ENCODE measurements around the gene CAV2. TPM values are rescaled to one million over a fixed set of nuclear protein-coding genes. Genes with fewer than 3 reads are reported as not detected.

Gene CAV2
- total RNA-seq, 2 donors from 2014 or later = 23.2 to 49.6 TPM

- Histone ChIP-seq H3K9me3 (no peaks in the 10 kb centered on the region), H3K36me3 (no peaks in the 10 kb centered on the region), H3K27me3 (replicated peaks; ENCODE audit: insufficient read depth) (no peaks in the 10 kb centered on the region), H3K27ac (peak overlapping the region in 1 of 2 donors; percentile 15), H3K4me3 (no peak overlapping the region), H3K4me1 (replicated peaks) (no peaks in the 10 kb centered on the region)
- no peak for DNase-seq (ENCODE audit: low spot score)
- WGBS = 33% methylated on average over 5 of the region's 5 CpGs
- intact Hi-C loops (cut with DNase I) = loop anchor here (10.0 kb wide), 2 partner anchors 77 to 167 kb away; no protein-coding TSS in a partner anchor
- TF ChIP-seq POLR2AphosphoS5 (IDR thresholded peaks at IDR 0.05) = peak; percentile 59
- no peak for TF ChIP-seq CTCF (IDR thresholded peaks at IDR 0.05)
These were observed 22.7 kb downstream of the CAV2 start for GRCh38 chr7:116522247-116522646.

GRCh38 chr7:116524221-116524608 is 24.7 kb downstream of the CAV2 start:
- intact Hi-C loops (cut with DNase I) = loop anchor here (10.0 kb wide), 2 partner anchors 79 to 169 kb away; no protein-coding TSS in a partner anchor
- Histone ChIP-seq H3K27me3 (replicated peaks; ENCODE audit: insufficient read depth) (no peaks in the 10 kb centered on the region), H3K36me3 (no peaks in the 10 kb centered on the region), H3K4me1 (replicated peaks) (no peaks in the 10 kb centered on the region), H3K9me3 (no peaks in the 10 kb centered on the region), H3K4me3 (peak overlapping the region; percentile 49 to 51), H3K27ac (peak overlapping the region; percentile 81 to 83)
- WGBS = 35% methylated on average over 8 of the region's 10 CpGs
- no peak for DNase-seq (ENCODE audit: low spot score)
- TF ChIP-seq POLR2A (IDR thresholded peaks at IDR 0.05) (no peak), POLR2AphosphoS5 (IDR thresholded peaks at IDR 0.05) (no peak), CTCF (IDR thresholded peaks at IDR 0.05) (no peak)

DNA sequence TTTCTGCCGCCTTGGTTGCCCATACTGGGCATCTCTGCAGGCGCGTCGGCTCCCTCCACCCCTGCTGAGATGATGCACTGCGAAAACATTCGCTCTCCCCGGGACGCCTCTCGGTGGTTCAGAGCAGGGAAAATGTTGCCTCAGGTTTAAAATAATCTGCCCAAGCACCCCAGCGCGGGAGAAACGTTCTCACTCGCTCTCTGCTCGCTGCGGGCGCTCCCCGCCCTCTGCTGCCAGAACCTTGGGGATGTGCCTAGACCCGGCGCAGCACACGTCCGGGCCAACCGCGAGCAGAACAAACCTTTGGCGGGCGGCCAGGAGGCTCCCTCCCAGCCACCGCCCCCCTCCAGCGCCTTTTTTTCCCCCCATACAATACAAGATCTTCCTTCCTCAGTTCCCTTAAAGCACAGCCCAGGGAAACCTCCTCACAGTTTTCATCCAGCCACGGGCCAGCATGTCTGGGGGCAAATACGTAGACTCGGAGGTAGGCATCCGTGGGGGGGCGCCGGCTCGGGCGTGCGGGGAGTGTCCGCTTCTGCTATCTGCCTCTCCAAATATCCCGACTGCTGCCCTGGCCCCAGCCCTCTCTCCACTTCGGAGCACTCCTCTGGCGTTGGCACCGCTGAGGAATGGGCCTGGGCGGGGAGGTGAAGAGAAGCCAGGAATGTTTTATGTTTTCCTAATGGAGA is 25.2 kb downstream of the CAV2 start, which contains the start of gene CAV1:
Gene CAV1, plus strand, starts transcription at position 428 of the 689 bp plus-strand sequence. Its CDS starts 27 bp downstream, at position 455.
- Histone ChIP-seq H3K27ac (peak within 1 kb of the TSS; percentile 81 to 83), H3K4me1 (replicated peaks) (no peaks in the 10 kb centered on the region), H3K27me3 (replicated peaks; ENCODE audit: insufficient read depth) (no peaks in the 10 kb centered on the region), H3K4me3 (peak within 1 kb of the TSS; percentile 49 to 51), H3K9me3 (no peaks in the 10 kb centered on the region), H3K36me3 (no peaks in the 10 kb centered on the region)
- under 1% methylated on average over 42 of the region's 42 CpGs for WGBS
- DNase-seq (ENCODE audit: low spot score) = peak; percentile 75
- TF ChIP-seq CTCF (IDR thresholded peaks at IDR 0.05) (peak in 2 of 4 experiments; percentile 20 to 32), POLR2A (IDR thresholded peaks at IDR 0.05) (peak; percentile 50), POLR2AphosphoS5 (IDR thresholded peaks at IDR 0.05) (peak; percentile 77)
- intact Hi-C loops (cut with DNase I) = loop anchor here (5.0 to 10.0 kb wide), 4 partner anchors 63 to 252 kb away; no protein-coding TSS in a partner anchor

- no peaks in the 10 kb centered on the region for H3K9me3 ChIP-seq
- peak; percentile 20 for DNase-seq (ENCODE audit: low spot score)
- H3K27ac ChIP-seq = peak overlapping the region; percentile 81 to 83
These were observed 25.9 kb downstream of the CAV2 start for GRCh38 chr7:116525298-116525912.

More at GRCh38 chr7:116525298-116525912, 25.9 kb downstream of the CAV2 start:
- intact Hi-C loops (cut with DNase I) = loop anchor here (5.0 to 10.0 kb wide), 4 partner anchors 62 to 253 kb away; no protein-coding TSS in a partner anchor
- no peaks in the 10 kb centered on the region for H3K27me3 ChIP-seq (replicated peaks; ENCODE audit: insufficient read depth)
- no peaks in the 10 kb centered on the region for H3K36me3 ChIP-seq
- peak overlapping the region; percentile 49 to 51 for H3K4me3 ChIP-seq
- TF ChIP-seq POLR2A (IDR thresholded peaks at IDR 0.05) = no peak
- peak in 1 of 4 experiments; percentile 21 for TF ChIP-seq CTCF (IDR thresholded peaks at IDR 0.05)
- no peak for TF ChIP-seq POLR2AphosphoS5 (IDR thresholded peaks at IDR 0.05)
- no peaks in the 10 kb centered on the region for H3K4me1 ChIP-seq (replicated peaks)
- WGBS = under 1% methylated on average over 36 of the region's 36 CpGs
